ENCODE data around the gene MYOD1. TPM values are rescaled to one million over a fixed set of nuclear protein-coding genes. Genes with fewer than 3 reads are reported as not detected.

Gene MYOD1
- total and polyA plus RNA-seq, 2 of the 13 experiments (the other 11 are each of a cell fraction or from before 2014, with no cell fraction given) = not detected

GRCh38 chr11:17770048-17770652, 50.8 kb downstream of the MYOD1 start (continued):
- TF ChIP-seq ZUFSP (CRISPR knock-in tag; IDR thresholded peaks at IDR 0.05; ENCODE audit: borderline replicate concordance) (no peak), ZSCAN29 (CRISPR knock-in tag; conservative IDR thresholded peaks at IDR 0.05) (peak; percentile 82; the same call in 1 of the 2 replicates), HBP1 (CRISPR knock-in tag; IDR thresholded peaks at IDR 0.05; ENCODE audit: low read depth) (peak; percentile 82; the same call in 1 of the 2 replicates), ZMYM2 (CRISPR knock-in tag; IDR thresholded peaks at IDR 0.05) (peak; percentile 94), ZNF546 (CRISPR knock-in tag; conservative IDR thresholded peaks at IDR 0.05) (no peak), SSRP1 (CRISPR knock-in tag; IDR thresholded peaks at IDR 0.05) (no peak), SOX13 (IDR thresholded peaks at IDR 0.05) (peak; percentile 87), SOX13 (CRISPR knock-in tag; conservative IDR thresholded peaks at IDR 0.05 in 1 of 2, IDR thresholded peaks at IDR 0.05 in 1 of 2) (peak in 1 of 2 experiments; percentile 97; a peak in 2 of 4 replicates), BCLAF1 (IDR thresholded peaks at IDR 0.05) (no peak), SP4 (CRISPR knock-in tag; IDR thresholded peaks at IDR 0.05) (peak; percentile 75; the same call in 1 of the 2 replicates), PHF21A (CRISPR knock-in tag; IDR thresholded peaks at IDR 0.05) (peak; percentile 95), REST (IDR thresholded peaks at IDR 0.05; ENCODE audit: borderline replicate concordance in 1 of 2, low read depth in 1 of 2, low read length in 2 of 2) (peak in 1 of 2 experiments; percentile 76; a peak in 2 of 4 replicates), NR1H2 (CRISPR knock-in tag; IDR thresholded peaks at IDR 0.05; ENCODE audit: borderline replicate concordance, low read depth) (peak; percentile 73; the same call in 1 of the 2 replicates), ZNF615 (CRISPR knock-in tag; IDR thresholded peaks at IDR 0.05; ENCODE audit: borderline replicate concordance) (peak; percentile 87; the same call in 1 of the 2 replicates), ZNF24 (IDR thresholded peaks at IDR 0.05) (0 out of 2 replicates have a peak, but pooled peaks have one; percentile 53)
- TF ChIP-seq, protein P1, sequence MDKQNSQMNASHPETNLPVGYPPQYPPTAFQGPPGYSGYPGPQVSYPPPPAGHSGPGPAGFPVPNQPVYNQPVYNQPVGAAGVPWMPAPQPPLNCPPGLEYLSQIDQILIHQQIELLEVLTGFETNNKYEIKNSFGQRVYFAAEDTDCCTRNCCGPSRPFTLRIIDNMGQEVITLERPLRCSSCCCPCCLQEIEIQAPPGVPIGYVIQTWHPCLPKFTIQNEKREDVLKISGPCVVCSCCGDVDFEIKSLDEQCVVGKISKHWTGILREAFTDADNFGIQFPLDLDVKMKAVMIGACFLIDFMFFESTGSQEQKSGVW (CRISPR knock-in tag; IDR thresholded peaks at IDR 0.05; ENCODE audit: borderline replicate concordance) = no peak
- TF ChIP-seq, protein P2, sequence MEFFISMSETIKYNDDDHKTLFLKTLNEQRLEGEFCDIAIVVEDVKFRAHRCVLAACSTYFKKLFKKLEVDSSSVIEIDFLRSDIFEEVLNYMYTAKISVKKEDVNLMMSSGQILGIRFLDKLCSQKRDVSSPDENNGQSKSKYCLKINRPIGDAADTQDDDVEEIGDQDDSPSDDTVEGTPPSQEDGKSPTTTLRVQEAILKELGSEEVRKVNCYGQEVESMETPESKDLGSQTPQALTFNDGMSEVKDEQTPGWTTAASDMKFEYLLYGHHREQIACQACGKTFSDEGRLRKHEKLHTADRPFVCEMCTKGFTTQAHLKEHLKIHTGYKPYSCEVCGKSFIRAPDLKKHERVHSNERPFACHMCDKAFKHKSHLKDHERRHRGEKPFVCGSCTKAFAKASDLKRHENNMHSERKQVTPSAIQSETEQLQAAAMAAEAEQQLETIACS (CRISPR knock-in tag; IDR thresholded peaks at IDR 0.05) = no peak
